HEK293 (cell line): ENCODE data around the gene CAND2.

Source experiments
- CTCF ChIA-PET: fragments of 350-600 bp; formaldehyde crosslinking; extraction: SDS; loops from one replicate; lab custom pipeline; 2021; ENCODE audit warnings: antibody characterized with exemption; lab: Yijun Ruan, JAX
- POLR2A ChIA-PET: fragments of 300-600 bp; formaldehyde crosslinking; extraction: SDS; loops from one replicate; lab custom pipeline; 2020; ENCODE audit warnings: antibody characterized with exemption, inconsistent platforms; lab: Yijun Ruan, JAX
- H3K27ac ChIP-seq: fragments of 200-500 bp; sonication (Bioruptor generic); 2 replicates; pipeline ENCODE4 v1.5.1; 2014; ENCODE audit warnings: low read depth, low read length, control low read depth, inconsistent platforms; ENCODE audit errors: extremely low read depth
- H3K36me3 ChIP-seq, 2 experiments: fragments of 200-500 bp in 1 of 2; sonication (Bioruptor generic) in 1 of 2; 1 replicate in 1 of 2; 2 replicates in 1 of 2; pipeline ENCODE4 v1.5.1; 2014 to 2017; ENCODE audit warnings: inconsistent platforms in 2 of 2, low read length in 2 of 2; ENCODE audit not compliant: control insufficient read depth in 2 of 2, insufficient read depth in 1 of 2
- H3K4me1 ChIP-seq: fragments of 200-500 bp; sonication (Bioruptor generic); 2 replicates; pipeline ENCODE4 v1.5.1; 2014; ENCODE audit warnings: mild to moderate bottlenecking, low read length, inconsistent platforms; ENCODE audit not compliant: control insufficient read depth, insufficient read depth
- H3K4me3 ChIP-seq: 2 replicates; pipeline ENCODE4 v1.5.1; 2011; ENCODE audit warnings: low read depth, mild to moderate bottlenecking, control low read depth, low read length, moderate library complexity
- H3K9me3 ChIP-seq: fragments of 200-500 bp; sonication (Bioruptor generic); 2 replicates; pipeline ENCODE4 v1.5.1; 2014; ENCODE audit warnings: low read depth, low read length, inconsistent platforms; ENCODE audit not compliant: control insufficient read depth, insufficient read depth
- ATF2 ChIP-seq: fragments of 450-650 bp; formaldehyde crosslinking; IDR thresholded peaks from 2 replicates; pipeline ENCODE4 v1.5.1; 2016; ENCODE audit warnings: missing biosample characterization, missing genetic modification characterization, low read depth
- KLF1 ChIP-seq: fragments of 450-650 bp; formaldehyde crosslinking; IDR thresholded peaks from 2 replicates; pipeline ENCODE4 v1.5.1; 2016; ENCODE audit warnings: missing biosample characterization, missing genetic modification characterization
- KLF8 ChIP-seq: fragments of 450-650 bp; formaldehyde crosslinking; IDR thresholded peaks from 2 replicates; pipeline ENCODE4 v1.5.1; 2016; ENCODE audit warnings: missing biosample characterization, missing genetic modification characterization
- MEIS1 ChIP-seq: sonication (generic); formaldehyde crosslinking; IDR thresholded peaks from 2 replicates; pipeline ENCODE4 v1.8.1; 2022; ENCODE audit warnings: missing genetic modification reagents, mild to moderate bottlenecking, borderline replicate concordance
- PBX3 ChIP-seq: sonication (generic); formaldehyde crosslinking; IDR thresholded peaks from 2 replicates; pipeline ENCODE4 v1.8.1; 2022; ENCODE audit warnings: mild to moderate bottlenecking, moderate library complexity, missing genetic modification reagents
- PRDM10 ChIP-seq: fragments of 450-650 bp; formaldehyde crosslinking; IDR thresholded peaks from 2 replicates; pipeline ENCODE4 v1.5.1; 2016; ENCODE audit warnings: missing biosample characterization, missing genetic modification characterization
- SETDB1 ChIP-seq: IDR thresholded peaks from one replicate; pipeline ENCODE4 v1.6.1; 2017; ENCODE audit warnings: mild to moderate bottlenecking, low read length, moderate library complexity, mixed read lengths; ENCODE audit not compliant: insufficient read length
- YY1 ChIP-seq: fragments of 450-650 bp; formaldehyde crosslinking; IDR thresholded peaks from 2 replicates; pipeline ENCODE4 v1.5.1; 2018; ENCODE audit warnings: missing biosample characterization, missing genetic modification characterization
- ZBTB21 ChIP-seq: fragments of 450-650 bp; formaldehyde crosslinking; IDR thresholded peaks from 2 replicates; pipeline ENCODE4 v1.5.1; 2017; ENCODE audit warnings: missing biosample characterization, missing genetic modification characterization
- ZIC2 ChIP-seq: fragments of 450-650 bp; formaldehyde crosslinking; IDR thresholded peaks from 2 replicates; pipeline ENCODE4 v1.5.1; 2016; ENCODE audit warnings: missing biosample characterization, missing genetic modification characterization
- ZNF138 ChIP-seq: fragments of 450-650 bp; formaldehyde crosslinking; IDR thresholded peaks from 2 replicates; pipeline ENCODE4 v1.5.1; 2016; ENCODE audit warnings: missing biosample characterization, missing genetic modification characterization, borderline replicate concordance
- ZNF2 ChIP-seq: fragments of 450-650 bp; formaldehyde crosslinking; IDR thresholded peaks from 2 replicates; pipeline ENCODE4 v1.5.1; 2016; ENCODE audit warnings: missing biosample characterization, missing genetic modification characterization
- ZNF24 ChIP-seq: fragments of 450-650 bp; formaldehyde crosslinking; IDR thresholded peaks from 2 replicates; pipeline ENCODE4 v1.5.1; 2016; ENCODE audit warnings: missing biosample characterization, missing genetic modification characterization
- ZNF311 ChIP-seq: fragments of 450-650 bp; formaldehyde crosslinking; IDR thresholded peaks from 2 replicates; pipeline ENCODE4 v1.5.1; 2017; ENCODE audit warnings: missing biosample characterization, missing genetic modification characterization, borderline replicate concordance
- ZNF366 ChIP-seq: fragments of 450-650 bp; formaldehyde crosslinking; conservative IDR thresholded peaks from 2 replicates; pipeline ENCODE4 v1.5.1; 2016; ENCODE audit warnings: missing biosample characterization, missing genetic modification characterization
- ZNF37A ChIP-seq: fragments of 450-650 bp; IDR thresholded peaks from 2 replicates; pipeline ENCODE4 v1.5.1; 2018; ENCODE audit warnings: missing biosample characterization, missing genetic modification characterization
- ZNF433 ChIP-seq: fragments of 450-650 bp; formaldehyde crosslinking; IDR thresholded peaks from 2 replicates; pipeline ENCODE4 v1.5.1; 2016; ENCODE audit warnings: missing biosample characterization, missing genetic modification characterization, low read depth
- ZNF561 ChIP-seq: fragments of 450-650 bp; IDR thresholded peaks from 2 replicates; pipeline ENCODE4 v1.5.1; 2018; ENCODE audit warnings: missing biosample characterization, missing genetic modification characterization, borderline replicate concordance
- ZNF626 ChIP-seq: fragments of 450-650 bp; sonication (Bioruptor Pico); formaldehyde crosslinking; IDR thresholded peaks from 2 replicates; pipeline ENCODE4 v1.5.1; 2018; ENCODE audit warnings: missing biosample characterization, missing genetic modification characterization, inconsistent platforms
- ZNF776 ChIP-seq: fragments of 450-650 bp; formaldehyde crosslinking; IDR thresholded peaks from 2 replicates; pipeline ENCODE4 v1.5.0; 2017; ENCODE audit warnings: missing biosample characterization, missing genetic modification characterization, borderline replicate concordance

Gene CAND2

GRCh38 chr3:12752102-12752501 is 44.4 kb upstream of the CAND2 start:
- TF ChIP-seq SETDB1 (no peak), ZNF366 (tag by site-specific recombination) (no peak), MEIS1 (CRISPR knock-in tag) (no peak), ZBTB21 (tag by site-specific recombination) (no peak), ZNF37A (no peak), ZNF626 (tag by site-specific recombination) (no peak)
- H3K4me1 ChIP-seq: no peaks in the 10 kb centered on the region
- CTCF ChIA-PET: interaction anchor here (0.8 to 1.9 kb wide), 4 partner anchors 9 to 46 kb away, joined by 3 to 9 read pairs (median 6); no protein-coding TSS in a partner anchor
- no peak overlapping the region for H3K27ac ChIP-seq
- POLR2A ChIA-PET: no interaction called here
- H3K4me3 ChIP-seq: no peak overlapping the region
- H3K9me3 ChIP-seq: no peaks in the 10 kb centered on the region
- no peaks in the 10 kb centered on the region for H3K36me3 ChIP-seq

- no peaks in the 10 kb centered on the region for H3K9me3 ChIP-seq
- ChIA-PET POLR2A (interaction anchor here (0.7 to 0.8 kb wide), 2 partner anchors 10 to 268 kb away, joined by 3 to 8 read pairs; partner anchors contain the start of gene TSEN2), CTCF (interaction anchor here (0.6 to 1.9 kb wide), 4 partner anchors 33 to 88 kb away, joined by 3 to 9 read pairs (median 6); no protein-coding TSS in a partner anchor)
- no peaks in the 10 kb centered on the region for H3K36me3 ChIP-seq
- no peak overlapping the region for H3K27ac ChIP-seq
- TF ChIP-seq ZNF24 (tag by site-specific recombination) (no peak), KLF8 (tag by site-specific recombination) (no peak), ZNF433 (tag by site-specific recombination) (no peak)
- H3K4me3 ChIP-seq: no peak overlapping the region
- no peaks in the 10 kb centered on the region for H3K4me1 ChIP-seq
Measured at GRCh38 chr3:12752809-12753208, 43.7 kb upstream of the CAND2 start.

GRCh38 chr3:12753275-12754028 is 43.0 kb upstream of the CAND2 start:
- Histone ChIP-seq H3K36me3 (no peaks in the 10 kb centered on the region), H3K27ac (no peak overlapping the region), H3K4me3 (no peak overlapping the region), H3K9me3 (no peaks in the 10 kb centered on the region), H3K4me1 (peaks cover 6% of the 10 kb centered on the region)
- ChIA-PET CTCF (interaction anchor here (0.6 kb wide), 1 partner anchor 87 kb away, joined by 3 read pairs; no protein-coding TSS in a partner anchor), POLR2A (interaction anchor here (0.7 to 0.8 kb wide), 2 partner anchors 10 to 269 kb away, joined by 3 to 8 read pairs; partner anchors contain the start of gene TSEN2)
- TF ChIP-seq KLF1 (tag by site-specific recombination): no peak
- TF ChIP-seq ZNF138: no peak
- TF ChIP-seq ZNF561: no peak
- TF ChIP-seq ZNF776: no peak
- no peak for TF ChIP-seq PBX3

GRCh38 chr3:12754313-12754712 is 42.2 kb upstream of the CAND2 start:
- Histone ChIP-seq H3K9me3 (no peaks in the 10 kb centered on the region), H3K27ac (no peak overlapping the region), H3K36me3 (no peaks in the 10 kb centered on the region), H3K4me1 (peaks cover 6% of the 10 kb centered on the region), H3K4me3 (no peak overlapping the region)
- ChIA-PET POLR2A (no interaction called here), CTCF (no interaction called here)
- TF ChIP-seq YY1 (tag by site-specific recombination): no peak
- no peak for TF ChIP-seq ZIC2 (tag by site-specific recombination)
- TF ChIP-seq ZNF2 (tag by site-specific recombination): no peak
- no peak for TF ChIP-seq ATF2
- no peak for TF ChIP-seq ZNF311 (tag by site-specific recombination)
- TF ChIP-seq PRDM10 (tag by site-specific recombination): no peak
